Breast epithelium (tissue), 3 donors: Measurements from ENCODE around the gene FEN1.

ENCODE experiments used
- POLR2A ChIP-seq: fragments of 450-650 bp; IDR thresholded peaks from one replicate; pipeline ENCODE4 v1.6.1; 2016; ENCODE audit warnings: antibody characterized with exemption, mild to moderate bottlenecking, moderate library complexity
- POLR2AphosphoS5 ChIP-seq, 3 donors: sonication (generic); formaldehyde crosslinking; IDR thresholded peaks; one replicate each; pipeline ENCODE4 v1.6.1; 2017; ENCODE audit warnings: antibody characterized with exemption in 3 of 3
- TF ChIP-seq, protein P1 (sequence below), 3 donors: fragments of 450-650 bp; IDR thresholded peaks; one replicate each; pipeline ENCODE4 v1.5.1; 2016 to 2017; ENCODE audit warnings: antibody characterized with exemption in 3 of 3, mild to moderate bottlenecking in 3 of 3, moderate library complexity in 3 of 3

DNA sequence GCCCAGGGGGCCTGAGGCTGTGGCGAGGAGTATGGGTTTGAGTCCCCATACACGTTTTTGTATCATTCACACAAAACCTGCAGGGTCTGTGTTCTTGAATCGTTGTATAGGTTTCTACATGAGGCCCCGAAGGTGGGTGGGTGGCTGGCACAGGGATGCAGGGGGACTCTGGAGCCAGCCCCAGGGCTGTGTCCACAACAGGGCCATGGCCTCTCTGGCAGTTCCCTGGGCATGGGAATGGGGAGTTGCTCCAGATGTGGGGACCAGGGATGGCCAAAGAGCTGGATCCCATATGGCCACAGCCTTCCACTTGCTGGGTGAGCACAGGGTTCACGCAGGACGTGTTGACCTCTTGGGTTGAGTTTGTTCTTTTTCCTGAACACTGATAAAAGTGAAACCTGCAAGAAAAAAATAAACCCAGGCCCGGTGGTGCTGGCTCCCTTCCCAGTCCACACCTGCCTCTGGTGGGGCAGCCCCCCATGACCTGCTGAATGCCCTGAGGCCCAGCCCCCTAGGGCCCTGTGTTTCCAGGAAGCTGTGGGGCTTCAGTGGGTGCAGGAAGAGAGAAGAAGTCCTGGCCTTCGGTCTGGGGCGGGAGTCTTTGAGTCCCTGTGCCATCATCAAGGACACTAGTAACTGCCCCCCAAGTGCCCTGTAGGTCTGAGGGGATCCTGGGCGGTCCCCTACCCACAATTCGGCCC is 24.2 kb upstream of the FEN1 start:
- TF ChIP-seq, protein P1, sequence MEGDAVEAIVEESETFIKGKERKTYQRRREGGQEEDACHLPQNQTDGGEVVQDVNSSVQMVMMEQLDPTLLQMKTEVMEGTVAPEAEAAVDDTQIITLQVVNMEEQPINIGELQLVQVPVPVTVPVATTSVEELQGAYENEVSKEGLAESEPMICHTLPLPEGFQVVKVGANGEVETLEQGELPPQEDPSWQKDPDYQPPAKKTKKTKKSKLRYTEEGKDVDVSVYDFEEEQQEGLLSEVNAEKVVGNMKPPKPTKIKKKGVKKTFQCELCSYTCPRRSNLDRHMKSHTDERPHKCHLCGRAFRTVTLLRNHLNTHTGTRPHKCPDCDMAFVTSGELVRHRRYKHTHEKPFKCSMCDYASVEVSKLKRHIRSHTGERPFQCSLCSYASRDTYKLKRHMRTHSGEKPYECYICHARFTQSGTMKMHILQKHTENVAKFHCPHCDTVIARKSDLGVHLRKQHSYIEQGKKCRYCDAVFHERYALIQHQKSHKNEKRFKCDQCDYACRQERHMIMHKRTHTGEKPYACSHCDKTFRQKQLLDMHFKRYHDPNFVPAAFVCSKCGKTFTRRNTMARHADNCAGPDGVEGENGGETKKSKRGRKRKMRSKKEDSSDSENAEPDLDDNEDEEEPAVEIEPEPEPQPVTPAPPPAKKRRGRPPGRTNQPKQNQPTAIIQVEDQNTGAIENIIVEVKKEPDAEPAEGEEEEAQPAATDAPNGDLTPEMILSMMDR (IDR thresholded peaks at IDR 0.05) = no peak
- TF ChIP-seq POLR2A (no peak), POLR2AphosphoS5 (IDR thresholded peaks at IDR 0.05) (no peak)
